A549 (cell line): Measurements from ENCODE around the gene PRLR.

ENCODE experiments used
- CBX2 ChIP-seq: fragments of 200-600 bp; sonication (generic); IDR thresholded peaks from 2 replicates; pipeline ENCODE4 v1.6.1; 2016; ENCODE audit warnings: low read depth, mild to moderate bottlenecking, borderline replicate concordance
- EP300 ChIP-seq, 2 experiments: fragments of >200 bp; sonication (Bioruptor Twin); formaldehyde crosslinking; IDR thresholded peaks; 2 replicates in 1 of 2; 3 replicates in 1 of 2; pipeline ENCODE4 v1.6.1; 2016 to 2017
- JUNB ChIP-seq: fragments of >200 bp; sonication (Bioruptor Twin); formaldehyde crosslinking; IDR thresholded peaks from 2 replicates; pipeline ENCODE4 v1.6.1; 2016
- KDM1A ChIP-seq: fragments of 200-600 bp; sonication (generic); IDR thresholded peaks from 2 replicates; pipeline ENCODE4 v1.6.1; 2016; ENCODE audit warnings: low read depth, mild to moderate bottlenecking
- NFE2L2 ChIP-seq: fragments of 150-350 bp; conservative IDR thresholded peaks from 2 replicates; pipeline ENCODE4 v1.6.1; 2014; ENCODE audit warnings: low read length
- POLR2A ChIP-seq: IDR thresholded peaks from 2 replicates; pipeline ENCODE4 v1.6.1; 2012; ENCODE audit warnings: mild to moderate bottlenecking, low read length
- RARB ChIP-seq: fragments of 250-450 bp; sonication (Bioruptor Pico); IDR thresholded peaks from 2 replicates; pipeline ENCODE4 v1.8.0; 2021; ENCODE audit warnings: mild to moderate bottlenecking, moderate library complexity
- RCOR1 ChIP-seq: fragments of 150-350 bp; IDR thresholded peaks from 2 replicates; pipeline ENCODE4 v1.6.1; 2014; ENCODE audit warnings: antibody characterized with exemption, low read length, low read depth
- ZFP36 ChIP-seq: fragments of 450-650 bp; IDR thresholded peaks from 2 replicates; pipeline ENCODE4 v1.6.1; 2014; ENCODE audit warnings: borderline replicate concordance; ENCODE audit not compliant: partially characterized antibody
- TF ChIP-seq, protein P1 (sequence below): fragments of >200 bp; sonication (Bioruptor Twin); formaldehyde crosslinking; IDR thresholded peaks from 3 replicates; pipeline ENCODE4 v1.5.1; 2016
- TF ChIP-seq, protein P2 (sequence below): fragments of 200-600 bp; sonication (generic); IDR thresholded peaks from 2 replicates; pipeline ENCODE4 v1.6.1; 2016; ENCODE audit warnings: antibody characterized with exemption, mild to moderate bottlenecking, moderate library complexity
- TF ChIP-seq, protein P3 (sequence below): fragments of 450-650 bp; IDR thresholded peaks from 2 replicates; pipeline ENCODE4 v1.6.1; 2014; ENCODE audit warnings: antibody characterized with exemption
- TF ChIP-seq, protein P4 (sequence below): IDR thresholded peaks from 2 replicates; pipeline ENCODE4 v1.6.1; 2012

DNA sequence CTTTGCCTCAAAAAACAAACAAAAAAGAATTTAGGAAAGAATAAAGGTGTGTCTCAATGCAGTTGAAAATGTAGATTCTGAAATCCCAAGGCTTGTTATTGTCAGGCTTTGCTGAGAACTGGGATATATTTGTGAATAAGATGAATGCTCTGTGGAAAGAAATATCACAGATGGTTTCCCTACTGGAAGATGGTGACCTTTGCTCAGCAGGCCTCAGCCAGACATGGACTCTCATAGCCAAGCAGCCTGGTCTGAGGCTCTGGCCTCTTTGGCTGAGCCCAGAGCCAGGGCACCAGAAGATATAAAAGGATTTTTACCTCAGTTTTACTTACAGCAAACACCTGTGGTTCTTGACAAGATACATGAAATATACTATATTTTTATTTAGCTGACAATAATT, 219.6 kb downstream of the PRLR start:
- TF ChIP-seq POLR2A, result no peak
- no peak for TF ChIP-seq RCOR1
- TF ChIP-seq, protein P1, sequence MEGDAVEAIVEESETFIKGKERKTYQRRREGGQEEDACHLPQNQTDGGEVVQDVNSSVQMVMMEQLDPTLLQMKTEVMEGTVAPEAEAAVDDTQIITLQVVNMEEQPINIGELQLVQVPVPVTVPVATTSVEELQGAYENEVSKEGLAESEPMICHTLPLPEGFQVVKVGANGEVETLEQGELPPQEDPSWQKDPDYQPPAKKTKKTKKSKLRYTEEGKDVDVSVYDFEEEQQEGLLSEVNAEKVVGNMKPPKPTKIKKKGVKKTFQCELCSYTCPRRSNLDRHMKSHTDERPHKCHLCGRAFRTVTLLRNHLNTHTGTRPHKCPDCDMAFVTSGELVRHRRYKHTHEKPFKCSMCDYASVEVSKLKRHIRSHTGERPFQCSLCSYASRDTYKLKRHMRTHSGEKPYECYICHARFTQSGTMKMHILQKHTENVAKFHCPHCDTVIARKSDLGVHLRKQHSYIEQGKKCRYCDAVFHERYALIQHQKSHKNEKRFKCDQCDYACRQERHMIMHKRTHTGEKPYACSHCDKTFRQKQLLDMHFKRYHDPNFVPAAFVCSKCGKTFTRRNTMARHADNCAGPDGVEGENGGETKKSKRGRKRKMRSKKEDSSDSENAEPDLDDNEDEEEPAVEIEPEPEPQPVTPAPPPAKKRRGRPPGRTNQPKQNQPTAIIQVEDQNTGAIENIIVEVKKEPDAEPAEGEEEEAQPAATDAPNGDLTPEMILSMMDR, result no peak
- TF ChIP-seq EP300 (IDR thresholded peaks at IDR 0.05), result no peak
- TF ChIP-seq, protein P2, sequence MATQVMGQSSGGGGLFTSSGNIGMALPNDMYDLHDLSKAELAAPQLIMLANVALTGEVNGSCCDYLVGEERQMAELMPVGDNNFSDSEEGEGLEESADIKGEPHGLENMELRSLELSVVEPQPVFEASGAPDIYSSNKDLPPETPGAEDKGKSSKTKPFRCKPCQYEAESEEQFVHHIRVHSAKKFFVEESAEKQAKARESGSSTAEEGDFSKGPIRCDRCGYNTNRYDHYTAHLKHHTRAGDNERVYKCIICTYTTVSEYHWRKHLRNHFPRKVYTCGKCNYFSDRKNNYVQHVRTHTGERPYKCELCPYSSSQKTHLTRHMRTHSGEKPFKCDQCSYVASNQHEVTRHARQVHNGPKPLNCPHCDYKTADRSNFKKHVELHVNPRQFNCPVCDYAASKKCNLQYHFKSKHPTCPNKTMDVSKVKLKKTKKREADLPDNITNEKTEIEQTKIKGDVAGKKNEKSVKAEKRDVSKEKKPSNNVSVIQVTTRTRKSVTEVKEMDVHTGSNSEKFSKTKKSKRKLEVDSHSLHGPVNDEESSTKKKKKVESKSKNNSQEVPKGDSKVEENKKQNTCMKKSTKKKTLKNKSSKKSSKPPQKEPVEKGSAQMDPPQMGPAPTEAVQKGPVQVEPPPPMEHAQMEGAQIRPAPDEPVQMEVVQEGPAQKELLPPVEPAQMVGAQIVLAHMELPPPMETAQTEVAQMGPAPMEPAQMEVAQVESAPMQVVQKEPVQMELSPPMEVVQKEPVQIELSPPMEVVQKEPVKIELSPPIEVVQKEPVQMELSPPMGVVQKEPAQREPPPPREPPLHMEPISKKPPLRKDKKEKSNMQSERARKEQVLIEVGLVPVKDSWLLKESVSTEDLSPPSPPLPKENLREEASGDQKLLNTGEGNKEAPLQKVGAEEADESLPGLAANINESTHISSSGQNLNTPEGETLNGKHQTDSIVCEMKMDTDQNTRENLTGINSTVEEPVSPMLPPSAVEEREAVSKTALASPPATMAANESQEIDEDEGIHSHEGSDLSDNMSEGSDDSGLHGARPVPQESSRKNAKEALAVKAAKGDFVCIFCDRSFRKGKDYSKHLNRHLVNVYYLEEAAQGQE, result no peak
- TF ChIP-seq JUNB, result no peak
- TF ChIP-seq, protein P3, sequence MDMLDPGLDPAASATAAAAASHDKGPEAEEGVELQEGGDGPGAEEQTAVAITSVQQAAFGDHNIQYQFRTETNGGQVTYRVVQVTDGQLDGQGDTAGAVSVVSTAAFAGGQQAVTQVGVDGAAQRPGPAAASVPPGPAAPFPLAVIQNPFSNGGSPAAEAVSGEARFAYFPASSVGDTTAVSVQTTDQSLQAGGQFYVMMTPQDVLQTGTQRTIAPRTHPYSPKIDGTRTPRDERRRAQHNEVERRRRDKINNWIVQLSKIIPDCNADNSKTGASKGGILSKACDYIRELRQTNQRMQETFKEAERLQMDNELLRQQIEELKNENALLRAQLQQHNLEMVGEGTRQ, result no peak
- TF ChIP-seq KDM1A, result no peak
- TF ChIP-seq, protein P4, sequence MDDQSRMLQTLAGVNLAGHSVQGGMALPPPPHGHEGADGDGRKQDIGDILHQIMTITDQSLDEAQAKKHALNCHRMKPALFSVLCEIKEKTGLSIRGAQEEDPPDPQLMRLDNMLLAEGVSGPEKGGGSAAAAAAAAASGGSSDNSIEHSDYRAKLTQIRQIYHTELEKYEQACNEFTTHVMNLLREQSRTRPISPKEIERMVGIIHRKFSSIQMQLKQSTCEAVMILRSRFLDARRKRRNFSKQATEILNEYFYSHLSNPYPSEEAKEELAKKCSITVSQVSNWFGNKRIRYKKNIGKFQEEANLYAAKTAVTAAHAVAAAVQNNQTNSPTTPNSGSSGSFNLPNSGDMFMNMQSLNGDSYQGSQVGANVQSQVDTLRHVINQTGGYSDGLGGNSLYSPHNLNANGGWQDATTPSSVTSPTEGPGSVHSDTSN, result no peak
- TF ChIP-seq NFE2L2, result no peak
- TF ChIP-seq CBX2, result no peak
- TF ChIP-seq ZFP36, result no peak
- TF ChIP-seq RARB (CRISPR knock-in tag), result no peak
